Rectal smooth muscle tissue (tissue), 1 donor: Measurements from ENCODE around the gene ENTREP3.

Experiments used
- H3K27ac ChIP-seq: one replicate; pipeline ENCODE4 v1.7.0; 2013; ENCODE audit warnings: low read depth, low read length, inconsistent platforms
- H3K27me3 ChIP-seq: one replicate; pipeline ENCODE4 v1.7.0; 2013; ENCODE audit warnings: low read length; ENCODE audit not compliant: control insufficient read depth, insufficient read depth
- H3K36me3 ChIP-seq: one replicate; pipeline ENCODE4 v1.7.0; 2013; ENCODE audit warnings: low read length; ENCODE audit not compliant: control insufficient read depth, insufficient read depth
- H3K4me1 ChIP-seq: one replicate; pipeline ENCODE4 v1.7.0; 2013; ENCODE audit warnings: low read length; ENCODE audit not compliant: control insufficient read depth, insufficient read depth
- H3K4me3 ChIP-seq: one replicate; pipeline ENCODE4 v1.7.0; 2013; ENCODE audit warnings: low read length
- H3K9ac ChIP-seq: one replicate; pipeline ENCODE4 v1.7.0; 2013; ENCODE audit warnings: low read length

Gene ENTREP3

DNA sequence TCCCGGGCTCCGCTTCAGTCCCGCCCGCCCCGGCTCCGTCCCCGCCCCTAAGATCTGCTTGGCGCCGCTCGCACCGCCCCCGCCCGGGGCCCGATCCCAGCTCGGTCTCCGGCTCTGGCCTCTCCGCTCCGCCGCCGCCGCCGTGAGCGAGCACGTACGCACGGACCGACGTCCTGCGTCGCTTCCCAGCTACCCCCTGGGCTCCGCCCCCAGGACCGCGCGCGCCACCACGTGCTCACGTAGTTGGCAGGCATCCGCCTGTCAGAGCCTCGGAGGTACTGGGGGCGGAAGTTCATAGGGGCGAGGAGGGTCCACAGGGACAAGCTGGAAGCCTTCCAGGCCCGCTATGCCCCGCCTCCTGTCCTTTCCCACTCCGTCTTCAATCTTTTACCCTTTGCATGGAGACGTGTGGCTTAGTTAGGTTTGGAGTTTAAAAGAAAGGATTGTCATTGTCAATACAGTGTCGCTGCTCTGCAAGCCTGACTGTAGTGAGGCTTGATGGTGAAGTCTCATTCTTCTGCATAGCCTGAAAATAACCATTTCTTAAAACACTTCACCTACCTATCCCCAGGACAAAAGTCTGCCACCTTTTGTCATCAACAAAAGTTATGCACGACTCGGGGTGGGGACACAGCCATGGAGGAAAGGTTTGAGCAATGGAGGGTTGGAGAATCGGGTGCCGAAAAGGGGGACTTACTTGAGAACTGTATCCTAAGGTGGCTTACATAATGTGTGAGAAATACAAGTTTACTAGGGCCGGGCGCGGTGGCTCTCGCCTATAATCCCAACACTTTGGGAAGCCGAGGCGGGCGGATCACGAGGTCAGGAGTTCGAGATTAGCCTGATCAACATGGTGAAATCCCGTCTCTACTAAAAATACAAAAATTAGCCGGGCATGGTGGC lies 18.3 kb upstream of the ENTREP3 start, which contains the start of gene CLK2:
Gene CLK2, minus strand, starts transcription at position 162 of the 903 bp plus-strand sequence. CDS start 2,527 bp downstream, outside the sequence.
- Histone ChIP-seq H3K4me1 (peaks cover 13% of the 10 kb centered on the region), H3K9ac (peak within 1 kb of the TSS; percentile 67), H3K4me3 (peak within 1 kb of the TSS; percentile 62), H3K27ac (peak within 1 kb of the TSS; percentile 86), H3K27me3 (no peaks in the 10 kb centered on the region), H3K36me3 (peaks cover 12% of the 10 kb centered on the region)

DNA sequence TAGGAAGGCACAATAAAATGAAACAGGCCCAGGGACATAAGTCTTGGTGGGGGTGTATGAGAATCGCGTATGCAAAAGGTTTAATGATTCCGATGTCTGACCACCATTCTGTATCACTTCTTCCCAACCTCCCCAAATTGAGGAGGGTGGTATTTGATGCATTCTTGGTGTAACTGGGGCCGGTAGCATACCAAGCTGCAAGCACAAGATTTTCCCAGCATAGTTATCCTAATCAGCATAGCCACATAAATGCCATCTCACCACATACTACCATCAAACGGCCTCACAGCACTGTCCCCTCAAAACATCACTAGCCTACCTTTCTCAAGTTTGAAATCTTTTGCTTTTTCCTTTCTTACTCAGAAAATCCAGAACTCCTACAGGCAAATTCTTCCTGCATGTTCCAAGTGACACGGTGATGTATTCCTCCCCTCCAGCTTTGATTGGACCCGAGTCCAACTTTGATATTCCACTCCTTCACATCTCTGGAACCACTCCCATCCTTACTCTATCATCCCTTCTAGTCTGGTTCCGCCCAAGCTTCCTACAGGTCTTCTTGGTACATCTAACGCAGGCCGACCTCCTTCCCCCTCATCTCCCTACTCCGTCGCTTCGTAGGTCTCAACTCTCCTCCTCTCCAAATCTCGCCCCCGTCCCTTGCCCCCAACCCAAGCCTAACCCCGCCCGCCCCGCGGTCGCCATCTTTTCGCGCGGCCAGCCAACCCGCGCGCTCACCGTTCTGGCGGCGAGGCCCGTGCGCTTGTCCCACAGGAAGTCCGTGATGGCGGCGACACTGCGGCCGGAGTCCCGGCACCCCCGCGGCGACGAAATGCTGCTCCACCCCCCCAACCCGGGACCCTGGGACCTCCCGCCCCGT lies 17.4 kb upstream of the ENTREP3 start:
- Histone ChIP-seq H3K4me1 (peaks cover 13% of the 10 kb centered on the region), H3K4me3 (peak overlapping the region; percentile 62), H3K9ac (peak overlapping the region; percentile 2), H3K36me3 (peaks cover 20% of the 10 kb centered on the region), H3K27me3 (no peaks in the 10 kb centered on the region), H3K27ac (peak overlapping the region; percentile 86)

DNA sequence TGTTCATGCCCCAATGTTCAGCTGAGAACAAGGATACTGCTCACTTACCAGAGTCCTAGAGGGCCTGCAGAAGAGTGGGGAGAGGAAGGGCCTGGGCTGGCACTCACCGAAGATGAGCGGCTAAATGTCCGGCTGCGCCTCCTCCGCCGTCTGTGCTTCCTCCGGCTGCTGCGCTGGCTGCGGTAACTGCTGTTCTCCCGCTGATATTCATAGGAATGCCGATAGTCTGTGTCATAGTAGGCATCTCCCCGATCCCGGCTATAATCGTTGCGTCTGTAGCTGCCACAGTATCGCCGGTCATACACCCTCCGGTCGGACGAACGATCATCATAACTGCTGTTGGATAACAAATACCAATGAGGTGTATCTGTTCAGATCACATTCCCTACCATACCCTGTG lies 14.1 kb upstream of the ENTREP3 start:
- peaks cover 40% of the 10 kb centered on the region for H3K36me3 ChIP-seq
- no peak overlapping the region for H3K27ac ChIP-seq
- H3K4me1 ChIP-seq: peaks cover 9% of the 10 kb centered on the region
- no peak overlapping the region for H3K4me3 ChIP-seq
- no peaks in the 10 kb centered on the region for H3K27me3 ChIP-seq
- H3K9ac ChIP-seq: no peak overlapping the region

DNA sequence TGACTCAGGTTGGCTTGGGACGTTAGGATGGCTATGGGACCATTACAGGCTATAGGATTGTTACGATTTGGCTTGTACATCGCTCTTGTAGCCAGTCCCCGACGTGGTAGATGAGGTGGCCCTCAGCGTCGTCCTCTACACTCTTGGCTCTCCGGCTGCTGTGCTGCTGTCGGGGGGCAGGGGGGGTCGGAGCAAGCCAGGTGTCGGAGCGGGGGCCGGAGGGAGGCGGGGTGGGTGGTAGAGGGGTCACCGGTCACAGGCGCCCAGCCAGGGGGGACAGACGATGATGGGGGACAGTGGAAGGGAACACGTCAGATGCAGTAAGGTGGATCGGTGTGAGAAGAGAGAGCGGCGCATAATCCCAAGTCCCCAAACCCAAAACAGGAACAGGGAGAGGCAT lies 13.3 kb upstream of the ENTREP3 start:
- H3K4me3 ChIP-seq: no peak overlapping the region
- H3K9ac ChIP-seq: no peak overlapping the region
- H3K27ac ChIP-seq: no peak overlapping the region
- peaks cover 7% of the 10 kb centered on the region for H3K4me1 ChIP-seq
- peaks cover 47% of the 10 kb centered on the region for H3K36me3 ChIP-seq
- H3K27me3 ChIP-seq: no peaks in the 10 kb centered on the region

DNA sequence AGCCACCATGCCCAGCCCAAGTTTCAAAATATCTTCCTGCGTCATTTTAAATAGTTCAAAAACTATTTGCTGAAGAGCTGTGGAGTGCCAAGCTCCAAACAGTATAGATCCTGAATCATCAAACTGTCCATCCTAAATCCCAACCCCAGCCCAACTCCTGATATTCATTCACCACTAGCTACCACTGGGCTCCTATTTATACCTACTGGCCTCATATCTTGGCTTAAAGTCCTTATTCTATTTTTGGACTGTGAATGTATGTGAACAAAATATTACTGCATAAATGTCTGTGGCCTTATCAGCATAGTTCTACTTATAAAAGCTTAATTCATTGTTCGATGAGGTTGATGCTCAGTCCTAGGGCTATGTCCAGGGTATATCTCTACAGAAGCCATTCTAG lies 12.1 kb upstream of the ENTREP3 start:
- Histone ChIP-seq H3K4me3 (no peak overlapping the region), H3K27ac (no peak overlapping the region), H3K36me3 (peaks cover 48% of the 10 kb centered on the region), H3K4me1 (peaks cover 3% of the 10 kb centered on the region), H3K9ac (no peak overlapping the region), H3K27me3 (no peaks in the 10 kb centered on the region)

GRCh38 chr1:155266553-155266952 lies 11.3 kb upstream of the ENTREP3 start:
- H3K27me3 ChIP-seq: no peaks in the 10 kb centered on the region
- H3K4me3 ChIP-seq: no peak overlapping the region
- no peak overlapping the region for H3K9ac ChIP-seq
- H3K27ac ChIP-seq: no peak overlapping the region
- peaks cover 2% of the 10 kb centered on the region for H3K4me1 ChIP-seq
- H3K36me3 ChIP-seq: peaks cover 48% of the 10 kb centered on the region

- H3K27me3 ChIP-seq: no peaks in the 10 kb centered on the region
- H3K9ac ChIP-seq: no peak overlapping the region
- peaks cover 32% of the 10 kb centered on the region for H3K36me3 ChIP-seq
- H3K4me1 ChIP-seq: peaks cover 8% of the 10 kb centered on the region
- no peak overlapping the region for H3K27ac ChIP-seq
- no peak overlapping the region for H3K4me3 ChIP-seq
These were observed 7.8 kb upstream of the ENTREP3 start for GRCh38 chr1:155263067-155263466.

GRCh38 chr1:155261852-155262673 lies 6.8 kb upstream of the ENTREP3 start, which contains the start of gene SCAMP3:
Gene SCAMP3, minus strand, starts transcription at chr1:155262360. Its CDS starts 209 bp downstream, at chr1:155262151.
- H3K4me3 ChIP-seq: peak within 1 kb of the TSS; percentile 98
- H3K27me3 ChIP-seq: no peaks in the 10 kb centered on the region
- H3K27ac ChIP-seq: peak within 1 kb of the TSS; percentile 77
- peaks cover 8% of the 10 kb centered on the region for H3K4me1 ChIP-seq
- H3K36me3 ChIP-seq: peaks cover 27% of the 10 kb centered on the region
- peak within 1 kb of the TSS; percentile 74 for H3K9ac ChIP-seq

- Histone ChIP-seq H3K27ac (peak overlapping the region; percentile 77), H3K36me3 (peaks cover 22% of the 10 kb centered on the region), H3K4me1 (peaks cover 8% of the 10 kb centered on the region), H3K4me3 (peak overlapping the region; percentile 98), H3K9ac (peak overlapping the region; percentile 74), H3K27me3 (no peaks in the 10 kb centered on the region)
These were observed 6.2 kb upstream of the ENTREP3 start for GRCh38 chr1:155261493-155261851.

DNA sequence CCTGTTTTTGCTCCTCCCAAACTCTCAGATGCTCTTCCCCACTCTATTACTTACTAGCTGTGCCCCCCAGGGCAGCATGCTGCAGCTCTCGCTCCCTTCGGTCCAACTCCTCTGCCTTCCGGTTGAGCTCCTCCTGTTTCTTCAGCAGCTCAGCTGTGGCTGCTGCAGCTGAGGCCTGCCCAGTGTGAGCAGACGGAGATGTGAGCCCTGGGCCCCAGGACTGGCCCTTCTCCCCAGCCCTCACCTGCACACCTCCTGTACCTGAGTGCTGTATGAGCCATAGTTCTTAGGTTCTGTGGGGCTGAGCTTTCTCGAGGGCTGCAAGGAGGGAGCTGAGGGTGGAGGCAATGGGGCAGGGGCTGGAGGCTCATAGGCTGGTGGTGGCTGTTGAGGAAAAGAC lies 5.0 kb upstream of the ENTREP3 start:
- Histone ChIP-seq H3K4me1 (peaks cover 12% of the 10 kb centered on the region), H3K27ac (no peak overlapping the region), H3K27me3 (no peaks in the 10 kb centered on the region), H3K9ac (no peak overlapping the region), H3K4me3 (no peak overlapping the region), H3K36me3 (peaks cover 12% of the 10 kb centered on the region)

- Histone ChIP-seq H3K9ac (no peak overlapping the region), H3K4me3 (peak overlapping the region; percentile 88), H3K4me1 (peaks cover 15% of the 10 kb centered on the region), H3K27me3 (no peaks in the 10 kb centered on the region), H3K36me3 (no peaks in the 10 kb centered on the region), H3K27ac (peak overlapping the region; percentile 98)
These were observed 972 bp upstream of the ENTREP3 start for GRCh38 chr1:155256058-155256852.
